ENCODE data around the gene MDM4.

Gene MDM4

DNA sequence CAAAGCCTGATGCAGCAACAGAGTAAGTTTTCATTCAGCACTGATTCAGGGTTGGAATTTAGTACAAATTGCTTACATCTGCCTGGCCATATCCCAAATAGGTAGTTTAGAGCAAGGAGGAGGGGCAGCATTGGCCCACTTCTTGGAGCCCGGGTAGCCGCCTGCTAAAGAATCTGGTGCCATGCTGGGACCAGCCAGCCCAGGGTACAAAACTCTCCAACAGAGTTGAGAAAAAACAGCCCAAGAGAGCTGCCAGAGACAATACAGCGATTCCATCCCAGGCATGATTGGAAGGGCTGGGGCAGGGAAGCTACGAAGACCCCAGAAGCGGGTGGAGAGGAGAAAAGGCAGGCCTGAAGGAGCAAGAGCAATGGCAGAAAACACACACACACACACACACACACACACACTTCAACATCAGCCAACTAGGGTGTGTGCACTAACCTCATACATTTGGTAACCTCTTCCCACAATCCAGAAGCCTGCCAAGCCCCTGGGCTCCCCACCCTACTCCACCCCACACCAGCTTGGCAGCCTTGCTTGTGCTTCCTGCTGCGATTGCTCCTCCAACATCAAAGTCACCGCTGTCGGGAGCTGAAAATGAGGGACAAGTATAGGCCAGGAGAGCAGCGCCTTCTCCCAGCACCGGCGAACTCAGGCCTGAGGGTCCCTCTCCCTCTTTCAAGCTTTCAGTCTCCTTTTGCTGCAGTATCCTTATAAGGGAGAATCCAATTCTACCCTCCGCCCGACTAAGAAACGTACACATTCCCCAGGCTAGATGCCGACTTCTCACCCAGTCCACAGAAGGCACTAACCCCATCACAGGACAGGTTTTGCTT, 22.8 kb upstream of the MDM4 start:
- peak; percentile 39 for DNase-seq (ENCODE audit: low spot score)

DNA sequence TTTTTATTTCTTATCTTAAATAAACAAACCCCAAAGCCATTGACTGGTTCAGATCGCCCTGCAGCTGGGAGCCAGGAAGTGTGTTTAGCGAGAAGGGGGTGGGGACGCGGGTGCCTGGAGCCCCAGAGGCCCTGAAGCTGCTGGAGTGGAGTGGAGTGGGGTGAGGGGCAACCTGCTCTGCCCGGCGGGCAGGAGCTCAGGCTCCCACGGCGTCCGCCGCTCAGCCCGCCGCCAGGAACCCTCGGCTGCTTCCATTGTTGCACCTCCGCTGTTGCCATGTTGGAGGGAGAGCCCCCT, 22.3 kb upstream of the MDM4 start:
- DNase-seq (ENCODE audit: low spot score): peak; percentile 81

DNA sequence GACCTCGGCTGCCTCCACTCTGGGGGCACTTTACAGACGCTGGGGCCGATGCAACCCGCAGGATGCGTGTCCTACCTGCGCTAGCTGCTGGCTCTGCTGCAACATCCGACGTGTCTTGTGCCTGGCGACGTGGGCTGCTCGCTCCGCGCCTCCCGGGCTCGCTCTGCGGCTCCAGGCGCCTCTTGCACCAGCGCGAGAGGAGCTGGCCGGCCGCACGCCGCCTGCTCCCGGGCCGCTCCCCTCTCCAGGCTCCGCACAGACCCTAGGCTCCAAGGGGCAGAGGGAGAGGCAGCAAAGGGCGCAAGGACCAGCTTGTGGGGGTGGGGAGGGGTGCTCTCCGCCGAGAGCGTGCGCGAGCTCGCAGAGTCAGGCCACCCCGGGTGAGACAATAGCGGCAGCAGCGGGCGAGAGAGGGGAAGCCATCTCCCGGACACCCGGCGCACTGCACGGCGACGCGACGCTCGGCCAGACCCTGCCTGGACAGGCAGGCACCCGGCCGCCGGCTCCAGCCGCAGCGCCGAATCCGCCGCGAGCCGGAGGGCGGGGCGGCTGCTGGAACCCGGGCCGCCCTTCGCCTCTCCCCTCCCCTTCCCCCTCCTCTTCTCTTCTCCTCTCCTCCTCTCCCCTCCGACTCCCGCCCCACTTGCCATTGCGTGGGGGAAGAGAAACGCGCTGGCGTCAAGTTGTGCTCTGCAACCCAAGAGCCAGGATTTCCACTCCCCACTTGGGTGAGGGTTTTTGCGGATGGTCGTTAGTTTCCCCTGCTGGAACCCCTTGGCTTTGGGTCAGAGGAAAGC, 21.7 kb upstream of the MDM4 start, which contains the start of gene PIK3C2B:
TSS of gene PIK3C2B (minus strand) at position 525 of the 797 bp plus-strand sequence. CDS start 25,003 bp downstream, outside the sequence.
- DNase-seq (ENCODE audit: low spot score): peak; percentile 91

DNA sequence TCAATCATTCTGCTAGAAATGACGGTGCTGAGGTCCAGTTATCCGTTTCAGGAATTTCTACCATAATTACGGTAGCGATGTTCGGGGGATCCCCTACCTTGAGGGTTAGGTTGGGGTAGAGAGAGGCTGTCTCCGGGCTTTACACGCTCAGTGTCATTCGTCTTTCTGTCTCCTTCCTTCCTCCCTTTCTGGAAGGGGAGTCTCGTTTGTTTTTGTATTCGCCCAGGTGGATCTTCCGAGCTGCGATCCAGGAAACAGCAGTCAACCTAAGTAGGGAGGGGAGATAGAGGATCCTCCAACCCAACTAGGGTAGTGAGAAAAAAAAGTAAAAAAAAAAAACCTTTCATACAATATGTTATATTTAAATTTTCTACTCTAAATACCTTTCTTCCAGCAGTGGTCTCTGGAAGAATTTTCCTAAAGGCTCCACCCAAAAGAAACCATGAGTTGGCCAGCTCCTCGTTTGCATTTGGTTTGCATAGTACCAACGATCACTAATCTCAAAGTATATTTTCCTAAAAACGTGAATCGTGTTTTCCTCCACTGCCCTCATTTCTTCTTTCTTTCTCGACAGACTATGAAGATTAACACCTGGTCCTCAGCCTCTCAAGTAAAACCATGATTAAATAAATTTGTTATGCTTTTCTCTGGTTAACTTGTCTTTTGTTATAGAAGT, 21.0 kb upstream of the MDM4 start:
- DNase-seq (ENCODE audit: low spot score): no peak

DNA sequence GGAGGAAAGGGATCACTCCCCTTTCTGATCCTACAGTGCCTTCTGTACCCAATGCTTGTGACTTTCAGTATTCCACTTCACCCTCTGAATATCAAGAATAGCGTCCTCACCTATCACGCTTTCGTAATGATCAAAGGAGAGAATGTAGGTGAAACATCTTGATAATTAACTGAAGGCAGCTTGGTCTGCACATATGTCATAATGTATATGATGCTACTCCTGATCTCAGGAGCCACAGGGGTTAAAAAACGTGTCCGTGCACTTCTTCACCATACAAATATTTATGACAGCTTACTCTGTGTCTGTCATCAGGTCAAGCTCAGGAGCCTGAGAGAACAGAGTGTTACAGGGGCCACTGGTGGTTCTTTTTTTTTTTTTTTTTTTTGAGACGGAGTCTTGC, 20.4 kb upstream of the MDM4 start:
- no peak for DNase-seq (ENCODE audit: low spot score)

DNA sequence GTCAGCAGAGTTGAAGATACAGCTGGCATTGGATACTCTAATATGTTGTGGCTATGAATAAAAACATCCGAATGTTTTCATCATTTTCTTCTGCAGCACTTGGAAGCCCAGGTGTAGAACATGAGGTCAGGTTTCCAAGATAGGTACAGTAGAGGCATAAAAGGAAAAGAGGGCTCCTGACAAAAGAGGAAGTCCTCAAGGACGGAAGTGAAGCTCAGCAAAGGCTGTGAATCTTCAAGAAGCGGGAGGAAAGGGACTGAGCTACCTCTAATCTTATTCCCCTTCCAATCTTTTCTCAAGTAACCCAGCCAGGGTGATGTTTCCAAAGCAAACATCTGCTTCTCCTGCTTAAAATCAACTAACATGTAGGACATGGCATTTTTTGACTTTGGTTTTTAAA, 17.2 kb upstream of the MDM4 start:
- no peak for DNase-seq (ENCODE audit: low spot score)

DNA sequence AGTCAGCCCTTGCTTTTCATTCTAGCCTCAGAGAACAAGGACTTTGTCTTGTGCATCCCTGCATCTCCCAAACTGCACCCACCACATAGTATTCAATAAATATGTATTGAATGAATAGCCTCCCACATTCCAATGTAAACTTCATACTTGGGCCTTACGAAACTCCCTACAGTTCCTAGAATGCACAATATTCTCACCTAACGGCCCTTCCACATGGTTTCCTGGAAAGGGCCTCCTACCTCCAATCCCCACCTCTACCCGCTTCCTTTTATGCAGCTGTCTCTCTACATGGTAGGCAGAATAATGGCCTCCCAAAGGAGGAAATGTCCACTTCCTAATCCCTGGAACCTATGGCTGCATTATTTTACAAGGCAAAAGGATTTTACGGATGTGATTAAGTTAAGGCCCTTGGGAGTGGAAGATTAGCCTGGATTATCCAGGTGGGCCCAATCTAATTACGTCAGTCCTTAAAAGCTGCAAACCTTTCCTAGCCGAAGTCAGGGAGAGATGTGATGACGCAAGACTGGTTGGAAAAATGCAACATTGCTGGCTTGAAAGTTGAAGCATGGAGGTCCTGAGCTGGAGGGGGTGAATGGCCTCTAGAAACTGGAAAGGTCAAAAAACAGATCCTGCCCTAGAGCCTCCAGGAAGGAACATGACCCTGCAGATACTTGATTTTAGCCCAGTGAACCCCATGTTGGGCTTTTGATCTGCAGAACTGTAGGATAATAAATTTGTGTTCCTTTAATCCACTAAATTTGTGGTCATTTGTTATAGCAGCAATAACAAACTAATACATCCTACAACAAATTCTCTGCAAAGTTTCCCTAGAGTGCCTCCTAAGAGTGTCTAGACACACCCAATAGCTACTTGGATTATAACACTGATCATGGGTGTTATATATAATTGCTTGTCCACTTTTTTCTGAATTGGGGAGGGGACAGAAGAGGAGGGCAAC, 16.4 kb upstream of the MDM4 start:
- no peak for DNase-seq (ENCODE audit: low spot score)

DNA sequence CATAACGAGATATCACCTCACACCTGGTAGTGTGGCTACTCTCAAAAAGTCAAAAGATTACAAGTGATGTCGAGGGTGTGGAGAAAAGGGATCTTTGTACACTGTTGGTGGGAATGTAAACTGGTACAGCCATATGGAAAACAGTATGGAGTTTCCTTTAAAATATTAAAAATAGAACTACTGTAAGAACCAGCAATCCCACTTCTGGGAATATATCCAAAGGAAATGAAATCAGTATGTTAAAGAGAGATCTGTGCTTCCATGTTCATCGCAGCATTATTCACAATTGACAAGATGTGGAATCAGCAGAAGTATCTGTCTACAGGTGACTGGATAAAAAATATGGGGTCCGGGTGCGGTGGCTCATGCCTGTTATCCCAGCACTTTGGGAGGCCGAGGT, 14.0 kb upstream of the MDM4 start:
- DNase-seq (ENCODE audit: low spot score): no peak

DNA sequence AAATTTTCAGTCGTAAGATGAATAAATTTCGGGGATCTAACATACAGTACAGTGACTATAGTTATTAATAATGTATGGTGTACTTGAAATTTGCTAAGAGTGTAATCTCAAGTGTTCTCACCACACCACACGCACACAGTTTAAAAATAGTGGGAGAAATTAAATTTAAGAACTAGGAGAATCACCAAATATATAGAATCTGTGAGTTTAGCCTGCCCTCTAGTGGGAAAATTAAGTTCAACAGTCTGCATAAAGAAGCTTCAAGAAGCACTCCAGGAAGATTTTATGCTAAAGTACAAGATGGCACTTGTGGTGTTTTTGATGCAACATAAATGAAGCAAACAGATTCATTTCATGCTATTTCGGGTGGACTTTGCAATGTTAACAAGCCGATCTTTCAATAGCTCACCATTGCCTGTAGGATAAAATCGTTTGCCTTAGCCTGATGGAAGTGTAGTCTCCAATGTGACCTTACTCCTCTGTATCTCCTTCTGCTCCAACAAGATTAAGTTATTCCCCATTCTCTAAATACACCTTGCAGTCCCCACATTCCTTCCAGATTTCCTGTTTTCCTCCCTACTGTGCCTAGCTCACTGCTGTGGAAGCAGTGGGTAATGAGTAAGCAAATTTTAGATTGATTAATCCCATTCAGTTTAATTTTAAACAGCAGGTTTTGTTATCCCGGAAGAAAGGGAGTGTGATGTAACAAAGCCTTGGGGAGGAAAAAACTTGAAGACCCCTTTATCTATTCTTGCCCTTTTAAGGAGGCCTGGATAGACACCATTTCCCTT, 12.9 kb upstream of the MDM4 start:
- no peak for DNase-seq (ENCODE audit: low spot score)

DNA sequence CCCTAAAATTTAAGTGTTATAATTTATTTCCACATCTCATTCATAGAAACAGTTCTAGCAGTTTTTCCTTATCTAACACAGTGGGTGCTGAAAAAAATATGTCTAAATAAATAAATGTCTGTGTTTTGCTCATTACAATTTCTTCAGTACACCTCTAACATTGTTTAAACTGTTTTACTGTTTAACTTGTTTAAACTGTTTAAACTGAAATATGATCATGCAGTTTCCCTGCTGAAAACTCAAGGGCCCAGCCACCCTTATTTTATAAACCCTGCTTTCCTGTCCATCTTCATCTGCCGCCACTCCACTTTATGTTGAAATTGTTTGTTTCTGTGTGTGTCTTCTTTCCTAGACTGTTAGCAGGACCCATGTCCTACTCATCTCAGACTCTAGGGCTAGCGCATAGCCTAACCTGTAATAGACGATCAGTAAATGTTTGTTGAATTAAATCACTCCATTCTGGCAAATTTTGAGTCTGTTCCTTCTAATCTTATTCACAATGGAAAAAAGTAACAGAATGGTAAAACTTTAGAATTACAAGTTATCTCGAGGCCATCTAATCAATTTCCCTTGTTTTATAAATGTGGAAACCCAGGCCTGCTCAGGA, 12.2 kb upstream of the MDM4 start:
- DNase-seq (ENCODE audit: low spot score): no peak

DNA sequence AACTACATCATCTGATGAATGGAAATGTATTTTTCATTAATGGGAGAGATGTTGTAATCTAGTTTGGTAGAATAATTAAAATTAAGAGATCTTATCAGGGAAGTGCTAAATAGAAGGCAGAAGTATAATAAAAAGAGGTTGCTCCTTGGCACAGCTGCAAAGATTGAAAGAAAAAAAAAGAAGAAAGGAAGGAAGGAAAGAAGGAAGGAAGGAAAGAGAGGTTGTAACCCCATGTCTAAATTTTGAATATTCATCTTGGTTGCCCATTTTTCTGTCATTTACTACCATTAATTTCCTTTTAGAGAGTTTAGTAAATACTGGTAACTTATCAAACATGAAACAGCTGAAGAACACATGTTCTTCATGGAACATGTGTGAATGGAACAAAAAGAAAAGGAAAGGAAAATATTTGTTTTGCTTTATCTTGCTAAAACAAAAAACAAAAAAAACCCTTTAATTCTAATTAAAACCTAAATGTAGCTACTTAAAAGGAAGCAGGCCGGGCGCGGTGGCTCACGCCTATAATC, 10.5 kb upstream of the MDM4 start:
- no peak for DNase-seq (ENCODE audit: low spot score)

DNA sequence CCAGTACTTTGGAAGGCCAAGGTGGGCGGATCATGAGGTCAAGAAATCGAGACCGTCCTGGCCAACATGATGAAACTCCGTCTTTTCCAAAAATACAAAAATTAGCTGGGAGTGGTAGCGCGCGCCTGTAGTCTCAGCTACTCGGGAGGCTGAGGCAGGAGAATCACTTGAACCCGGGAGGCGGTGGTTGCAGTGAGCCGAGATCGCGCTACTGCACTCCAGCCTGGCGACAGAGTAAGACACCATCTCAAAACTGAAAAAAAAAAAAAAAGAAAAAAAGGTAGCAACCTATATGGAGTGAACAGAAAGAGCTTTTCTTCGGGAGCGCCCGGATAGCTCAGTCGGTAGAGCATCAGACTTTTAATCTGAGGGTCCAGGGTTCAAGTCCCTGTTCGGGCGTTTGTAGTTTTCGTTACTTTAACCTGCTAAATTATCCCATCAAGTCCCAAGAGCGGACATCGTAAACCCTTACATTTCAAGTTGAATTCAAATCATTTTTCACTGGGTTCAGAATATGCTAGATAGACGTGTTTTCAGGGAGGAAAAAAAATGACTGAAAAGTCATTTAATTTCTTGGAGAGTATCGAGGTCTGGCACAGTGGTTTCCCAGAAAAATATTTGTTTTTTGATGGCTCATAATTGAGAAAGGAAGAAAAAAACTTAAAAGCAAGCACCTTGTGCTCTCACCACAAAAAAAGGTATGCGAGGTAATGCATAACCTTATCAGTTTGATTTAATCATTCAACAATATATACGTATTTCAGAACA, 9.8 kb upstream of the MDM4 start:
- no peak for DNase-seq (ENCODE audit: low spot score)

DNA sequence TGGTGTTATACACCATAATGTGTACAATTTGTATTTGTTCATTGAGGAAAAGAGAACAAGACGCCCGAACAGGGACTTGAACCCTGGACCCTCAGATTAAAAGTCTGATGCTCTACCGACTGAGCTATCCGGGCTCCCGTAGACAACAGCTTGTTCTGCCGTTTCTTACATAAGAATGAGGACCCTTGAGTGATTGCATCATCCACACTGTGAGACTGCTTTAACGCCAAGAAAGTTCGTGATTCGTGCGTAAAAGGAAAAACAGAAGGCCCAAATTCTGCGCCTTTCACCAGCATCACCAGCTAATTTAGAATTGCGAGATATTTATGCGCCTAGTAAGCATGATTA, 9.3 kb upstream of the MDM4 start:
- DNase-seq (ENCODE audit: low spot score): no peak

DNA sequence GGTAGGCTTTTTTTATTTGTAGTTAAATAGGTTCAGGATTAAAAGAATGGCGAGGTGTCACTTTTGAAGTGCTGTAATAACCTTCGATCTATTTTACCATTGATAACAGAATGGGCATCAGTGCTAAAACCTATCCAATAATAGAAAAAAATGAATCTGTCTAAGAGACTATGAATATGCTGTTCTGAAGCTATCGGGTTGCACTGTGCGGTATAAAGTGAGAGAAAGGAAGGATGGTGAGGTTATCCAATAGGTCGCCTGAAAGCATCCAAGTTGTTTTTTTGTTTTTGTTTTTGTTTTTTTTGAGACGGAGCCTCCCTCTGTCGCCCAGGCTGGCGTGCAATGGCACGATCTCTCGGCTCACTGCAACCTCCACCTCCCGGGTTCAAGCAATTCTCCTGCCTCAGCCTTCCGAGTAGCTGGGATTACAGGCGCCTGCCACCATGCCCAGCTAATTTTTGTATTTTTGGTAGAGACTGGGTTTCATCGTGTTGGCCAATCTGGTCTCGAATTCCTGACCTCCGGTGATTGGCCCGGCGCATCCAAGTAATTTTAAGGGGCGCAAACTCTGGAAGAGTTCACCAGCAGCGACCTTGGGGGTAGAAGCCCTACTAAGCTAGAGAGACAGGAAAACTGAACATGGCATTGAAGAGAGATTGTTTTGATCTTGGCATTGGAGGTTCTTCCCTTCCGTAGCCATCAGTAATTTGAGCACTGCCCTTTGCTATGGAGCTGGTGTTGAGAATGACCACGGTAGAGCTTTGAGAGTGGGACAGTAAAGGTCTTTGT, 8.7 kb upstream of the MDM4 start:
- no peak for DNase-seq (ENCODE audit: low spot score)

DNA sequence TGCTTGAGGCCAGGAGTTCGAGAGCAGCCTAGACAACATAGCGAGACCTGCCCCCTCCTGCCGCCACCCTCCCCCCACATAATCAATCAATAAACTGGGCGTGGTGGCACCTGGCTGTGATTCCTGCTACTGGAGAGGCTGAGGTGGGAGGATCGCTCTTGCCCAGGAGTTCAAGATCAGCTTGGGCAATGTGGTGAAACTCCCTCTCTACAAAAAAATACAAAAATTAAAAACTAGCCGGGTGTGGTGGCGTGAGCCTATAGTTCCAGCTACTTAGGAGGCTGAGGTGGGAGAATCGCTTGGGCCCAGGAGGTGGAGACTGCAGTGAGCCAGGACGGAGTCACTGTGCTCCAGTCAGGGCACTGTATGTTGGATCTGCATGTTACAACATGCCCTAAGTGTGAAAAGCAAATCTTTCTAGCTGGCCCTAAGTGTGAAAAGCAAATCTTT, 7.0 kb upstream of the MDM4 start:
- DNase-seq (ENCODE audit: low spot score): no peak

DNA sequence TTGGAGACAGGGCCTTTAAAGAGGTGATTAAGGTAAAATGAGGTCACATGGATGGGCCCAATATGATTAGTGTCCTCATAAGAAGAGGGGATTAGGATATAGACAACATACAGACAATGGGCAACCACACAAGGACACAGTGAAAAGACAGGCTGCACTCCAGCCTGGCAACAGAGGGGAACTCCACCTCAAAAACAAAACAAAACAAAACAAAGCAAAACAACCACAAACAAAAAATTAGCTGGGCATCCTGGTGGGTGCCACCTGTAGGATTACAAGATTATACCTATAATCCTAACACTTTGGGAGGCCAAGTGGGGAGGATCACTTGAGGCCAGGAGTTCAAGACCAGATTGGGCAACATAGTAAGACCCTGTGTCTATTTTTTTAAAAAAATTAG, 4.8 kb upstream of the MDM4 start:
- no peak for DNase-seq (ENCODE audit: low spot score)

DNA sequence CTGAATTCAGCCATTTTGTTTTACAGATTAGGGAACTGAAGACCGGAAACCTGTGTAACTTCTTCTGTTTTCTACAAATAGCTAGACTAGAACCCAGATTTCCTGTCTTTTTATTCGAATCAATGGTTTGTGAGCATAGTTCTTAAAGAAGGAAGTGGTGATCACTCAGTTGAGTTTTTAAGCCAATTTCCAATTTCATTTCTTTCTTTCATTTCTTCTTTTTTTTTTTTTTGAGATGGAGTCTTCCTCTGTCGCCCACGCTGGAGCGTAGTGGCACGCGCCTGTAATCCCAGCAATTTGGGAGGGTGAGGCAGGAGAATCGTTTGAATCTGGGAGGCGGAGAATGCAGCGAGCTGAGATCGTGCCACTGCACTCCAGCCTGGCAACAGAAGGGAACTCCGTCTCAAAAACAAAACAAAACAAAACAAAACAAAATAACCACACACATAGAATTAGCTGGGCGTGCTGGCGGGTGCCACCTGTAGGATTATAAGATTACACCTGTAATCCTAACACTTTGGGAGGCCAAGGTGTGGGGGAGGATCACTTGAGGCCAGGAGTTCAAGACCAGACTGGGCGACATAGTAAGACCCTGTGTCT, 3.0 kb upstream of the MDM4 start:
- DNase-seq (ENCODE audit: low spot score): no peak

DNA sequence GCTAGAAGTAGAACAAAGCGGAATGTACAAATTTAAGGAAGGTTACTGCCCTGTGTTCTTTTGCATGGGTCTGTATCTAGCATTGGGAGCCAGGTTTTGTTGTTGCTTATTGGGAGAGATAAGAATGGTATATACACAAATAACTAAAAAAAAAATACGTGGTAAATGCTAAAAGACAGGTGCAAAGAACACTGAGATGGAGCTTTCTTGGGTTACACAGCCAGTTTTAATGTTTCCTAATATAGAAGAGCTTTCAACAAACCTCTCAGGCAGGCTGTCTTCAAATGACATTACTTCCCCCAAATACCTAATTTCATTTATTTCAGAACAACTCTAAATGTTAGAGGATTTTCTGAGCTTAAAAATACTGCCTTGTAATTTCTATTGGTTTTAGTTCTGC, 1.4 kb upstream of the MDM4 start:
- DNase-seq (ENCODE audit: low spot score): no peak

All from HuH-7 (cell line).